Keratinocyte (primary cell): ENCODE measurements around the gene LILRB5. TPM values are rescaled to one million over a fixed set of nuclear protein-coding genes. Genes with fewer than 3 reads are reported as not detected.
"Not testable (repeated sequence)": the region's sequence is repeated elsewhere in the genome, so short reads cannot be mapped to it uniquely, and the experiment has no call there.

Experiments
- DNase-seq: peaks from one replicate; pipeline ENCODE4 v3.0.0-alpha.2; 2011; ENCODE audit warnings: low read depth, missing footprints, low spot score
- FAIRE-seq: peaks from 2 replicates; lab custom pipeline; 2011; peaks lifted over from hg19 to GRCh38; lab: Jason Lieb, UNC
- H2AFZ ChIP-seq: 2 replicates; pipeline ENCODE4 v1.6.0; 2012; ENCODE audit warnings: low read length, control low read depth, inconsistent platforms; ENCODE audit not compliant: control insufficient read depth
- H3K27ac ChIP-seq: 2 replicates; pipeline ENCODE4 v1.5.1; 2011; ENCODE audit warnings: low read length; ENCODE audit not compliant: control insufficient read depth, insufficient read depth
- H3K27me3 ChIP-seq: 3 replicates; pipeline ENCODE4 v1.6.0; 2011; ENCODE audit warnings: low read length; ENCODE audit not compliant: control insufficient read depth, insufficient read depth; ENCODE audit errors: extremely low read depth
- H3K36me3 ChIP-seq, 2 experiments: 2 replicates in 1 of 2; 3 replicates in 1 of 2; pipeline ENCODE4 v1.5.1; 2011; ENCODE audit warnings: low read length in 2 of 2, mild to moderate bottlenecking in 1 of 2; ENCODE audit not compliant: control insufficient read depth in 2 of 2, insufficient read depth in 2 of 2; ENCODE audit errors: extremely low read depth in 1 of 2
- H3K4me1 ChIP-seq: 3 replicates; pipeline ENCODE4 v1.5.1; 2011; ENCODE audit warnings: low read length; ENCODE audit not compliant: control insufficient read depth, insufficient read depth; ENCODE audit errors: extremely low read depth
- H3K4me2 ChIP-seq: 3 replicates; pipeline ENCODE4 v1.6.0; 2011; ENCODE audit warnings: low read depth, low read length; ENCODE audit not compliant: control insufficient read depth, insufficient read depth; ENCODE audit errors: extremely low read depth
- H3K4me3 ChIP-seq, 3 experiments: fragments of 200-600 bp in 1 of 3; sonication (generic) in 1 of 3; 2 replicates in 2 of 3; 3 replicates in 1 of 3; pipeline ENCODE4 v1.5.1; 2011 to 2016; ENCODE audit warnings: low read length in 3 of 3, mild to moderate bottlenecking in 3 of 3, control low read depth in 2 of 3, inconsistent platforms in 1 of 3, low read depth in 1 of 3, mixed read lengths in 1 of 3, mixed run types in 1 of 3, moderate library complexity in 1 of 3; ENCODE audit not compliant: control insufficient read depth in 2 of 3, insufficient read depth in 2 of 3; ENCODE audit errors: extremely low read depth in 1 of 3
- H3K79me2 ChIP-seq: 2 replicates; pipeline ENCODE4 v1.6.0; 2012; ENCODE audit warnings: low read length; ENCODE audit not compliant: control insufficient read depth, insufficient read depth
- H3K9ac ChIP-seq: 3 replicates; pipeline ENCODE4 v1.6.0; 2011; ENCODE audit warnings: low read length; ENCODE audit not compliant: control insufficient read depth, insufficient read depth; ENCODE audit errors: extremely low read depth
- H3K9me1 ChIP-seq: 3 replicates; pipeline ENCODE4 v1.6.0; 2011; ENCODE audit warnings: low read length; ENCODE audit not compliant: control insufficient read depth, insufficient read depth; ENCODE audit errors: extremely low read depth
- H3K9me3 ChIP-seq: 2 replicates; pipeline ENCODE4 v1.5.1; 2012; ENCODE audit warnings: low read depth, low read length; ENCODE audit not compliant: control insufficient read depth
- H4K20me1 ChIP-seq: 3 replicates; pipeline ENCODE4 v1.6.0; 2011; ENCODE audit warnings: low read length; ENCODE audit not compliant: control insufficient read depth, insufficient read depth; ENCODE audit errors: extremely low read depth
- CTCF ChIP-seq, 3 experiments: IDR thresholded peaks in 1 of 3; conservative IDR thresholded peaks in 1 of 3; optimal IDR thresholded peaks in 1 of 3; 2 replicates in 2 of 3; 3 replicates in 1 of 3; pipeline versions ENCODE3 to v1.5.1; 2011; ENCODE audit warnings: low read length in 3 of 3, mild to moderate bottlenecking in 3 of 3, moderate library complexity in 2 of 3, control low read depth in 1 of 3, inconsistent platforms in 1 of 3; ENCODE audit not compliant: insufficient read depth in 2 of 3; ENCODE audit errors: extremely low read depth in 1 of 3
- EZH2 ChIP-seq: IDR thresholded peaks from one replicate; pipeline ENCODE4 v1.6.1; 2012; ENCODE audit warnings: inconsistent platforms, mild to moderate bottlenecking, low read length, moderate library complexity
- dilution Hi-C: fragments of 300-500 bp; cut with MboI; formaldehyde crosslinking; loops from one replicate; pipeline ENCODE4 v1.7.0; 2020; ENCODE audit warnings: low sequenced_read_pairs; ENCODE audit not compliant: extremely low pct_ligation_motif_present
- polyA plus RNA-seq, 5 experiments: library from polyadenylated mRNA; depleted of rRNA in 3 of 5; stranded (reverse) in 3 of 5; stranded (forward) in 1 of 5; unstranded in 1 of 5; fragments of >200 nt; gene quantifications; 1 replicate in 1 of 5; 2 replicates in 3 of 5; 3 replicates in 1 of 5; pipeline versions ENCODE4 v1.2.1 to v1.2.3, GENCODE V29; 2011 to 2012; ENCODE audit warnings: missing spikeins in 2 of 5, low read depth in 1 of 5, low replicate concordance in 1 of 5

Gene LILRB5
- polyA plus RNA-seq, 1 donor (not counting 4 experiments of a cell fraction or from before 2014, with no cell fraction given): not detected

GRCh38 chr19:54279406-54279962, 22.4 kb upstream of the LILRB5 start:
- Histone ChIP-seq H3K27ac (no peak overlapping the region), H3K4me1 (no peaks in the 10 kb centered on the region), H3K36me3 (no peaks in the 10 kb centered on the region), H4K20me1 (no peaks in the 10 kb centered on the region), H3K79me2 (no peaks in the 10 kb centered on the region), H3K4me2 (no peak overlapping the region), H3K9ac (no peak overlapping the region), H3K4me3 (no peak overlapping the region), H3K27me3 (no peaks in the 10 kb centered on the region), H3K9me1 (no peaks in the 10 kb centered on the region), H2AFZ (no peak overlapping the region), H3K9me3 (no peaks in the 10 kb centered on the region)
- TF ChIP-seq EZH2: no peak
- no peak for TF ChIP-seq CTCF (optimal IDR thresholded peaks at IDR 0.05 in 1 of 3, IDR thresholded peaks at IDR 0.05 in 1 of 3, conservative IDR thresholded peaks at IDR 0.05 in 1 of 3; ENCODE audit: extremely low read depth in 1 of 3, insufficient read depth in 2 of 3, low read length in 3 of 3)
- DNase-seq: no peak
- dilution Hi-C loops: no loop called here
- no peak for FAIRE-seq

- H3K4me2 ChIP-seq, H3K27me3 ChIP-seq, H3K9me1 ChIP-seq, dilution Hi-C loops, H3K79me2 ChIP-seq, H3K27ac ChIP-seq, H3K36me3 ChIP-seq, H3K4me1 ChIP-seq, H2AFZ ChIP-seq, H3K9ac ChIP-seq, H3K9me3 ChIP-seq, H4K20me1 ChIP-seq, DNase-seq, H3K4me3 ChIP-seq, FAIRE-seq: not testable (repeated sequence)
Observed at GRCh38 chr19:54278571-54279195, 21.6 kb upstream of the LILRB5 start.

- H3K27ac ChIP-seq, H3K27me3 ChIP-seq, H3K9me3 ChIP-seq, H3K9me1 ChIP-seq, H3K4me2 ChIP-seq, FAIRE-seq, DNase-seq, H2AFZ ChIP-seq, H3K79me2 ChIP-seq, H3K4me1 ChIP-seq, H3K4me3 ChIP-seq, H4K20me1 ChIP-seq, H3K36me3 ChIP-seq, dilution Hi-C loops, H3K9ac ChIP-seq: not testable (repeated sequence)
Observed at GRCh38 chr19:54278056-54278455, 21.0 kb upstream of the LILRB5 start.

GRCh38 chr19:54277111-54277615, 20.1 kb upstream of the LILRB5 start:
- H2AFZ ChIP-seq, H3K27ac ChIP-seq, H4K20me1 ChIP-seq, dilution Hi-C loops, H3K79me2 ChIP-seq, H3K4me1 ChIP-seq, H3K9ac ChIP-seq, H3K9me1 ChIP-seq, H3K27me3 ChIP-seq, DNase-seq, H3K36me3 ChIP-seq, FAIRE-seq, H3K9me3 ChIP-seq, H3K4me3 ChIP-seq, H3K4me2 ChIP-seq: not testable (repeated sequence)
